CMK (cell line): ENCODE data around the gene PTPN23.

ENCODE experiments used
- DNase-seq: peaks from one replicate; pipeline ENCODE4 v3.0.0-alpha.2; 2010; ENCODE audit warnings: low read depth

PTPN23 gene

DNA sequence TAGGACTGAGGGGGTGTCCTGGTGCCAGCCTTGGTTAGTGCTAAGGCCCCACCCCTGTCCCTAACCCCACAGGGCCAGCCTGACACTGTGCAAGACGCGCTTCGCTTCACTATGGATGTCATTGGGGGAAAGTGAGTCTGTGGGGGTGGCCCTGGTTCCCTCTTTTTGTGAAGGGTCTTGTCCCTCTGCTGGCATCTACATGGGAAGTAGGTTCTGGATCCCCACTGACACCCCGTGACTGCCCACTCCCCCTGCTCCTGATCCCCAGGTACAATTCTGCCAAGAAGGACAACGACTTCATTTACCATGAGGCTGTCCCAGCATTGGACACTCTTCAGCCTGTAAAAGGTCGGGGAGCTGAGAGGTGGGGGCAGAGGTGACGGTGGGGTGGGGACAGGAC lies 26.4 kb downstream of the PTPN23 start:
- no peak for DNase-seq

DNA sequence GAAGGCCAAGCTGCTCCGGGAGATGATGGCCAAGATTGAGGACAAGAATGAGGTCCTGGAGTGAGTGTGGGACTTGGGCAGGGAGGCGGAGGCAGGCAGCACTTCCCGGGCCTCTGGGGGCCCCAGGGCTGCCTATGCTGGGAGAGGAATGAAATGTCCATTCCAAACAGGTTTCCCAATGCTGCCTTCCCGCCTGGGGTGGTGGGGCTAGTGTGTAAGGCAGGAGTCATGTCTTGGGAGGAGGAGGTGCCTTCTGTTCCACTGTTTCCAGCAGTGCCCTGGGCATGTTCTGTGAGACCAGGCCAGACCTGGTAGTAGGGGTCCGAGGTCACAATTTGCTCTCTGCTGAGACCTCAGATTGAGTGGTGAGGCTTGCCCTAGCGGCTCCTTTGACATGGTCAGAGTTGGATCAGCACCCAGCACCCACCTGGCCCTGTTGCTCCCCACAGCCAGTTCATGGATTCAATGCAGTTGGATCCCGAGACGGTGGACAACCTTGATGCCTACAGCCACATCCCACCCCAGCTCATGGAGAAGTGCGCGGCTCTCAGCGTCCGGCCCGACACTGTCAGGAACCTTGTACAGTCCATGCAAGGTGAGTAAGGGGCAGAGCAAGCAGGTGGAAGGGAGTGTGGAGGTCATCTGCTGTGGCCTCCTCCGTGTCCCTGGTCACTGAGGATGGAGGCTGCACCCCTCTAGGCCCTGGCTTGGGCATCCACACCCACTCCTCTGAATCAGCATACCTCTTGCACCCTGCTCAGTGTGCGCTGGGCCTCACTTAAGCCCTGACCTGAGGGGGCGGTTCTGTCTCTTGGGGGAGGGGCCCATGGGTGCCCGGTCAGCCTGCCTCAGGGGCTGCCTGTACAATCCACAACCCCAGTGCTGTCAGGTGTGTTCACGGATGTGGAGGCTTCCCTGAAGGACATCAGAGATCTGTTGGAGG lies 27.3 kb downstream of the PTPN23 start:
- DNase-seq, result no peak

DNA sequence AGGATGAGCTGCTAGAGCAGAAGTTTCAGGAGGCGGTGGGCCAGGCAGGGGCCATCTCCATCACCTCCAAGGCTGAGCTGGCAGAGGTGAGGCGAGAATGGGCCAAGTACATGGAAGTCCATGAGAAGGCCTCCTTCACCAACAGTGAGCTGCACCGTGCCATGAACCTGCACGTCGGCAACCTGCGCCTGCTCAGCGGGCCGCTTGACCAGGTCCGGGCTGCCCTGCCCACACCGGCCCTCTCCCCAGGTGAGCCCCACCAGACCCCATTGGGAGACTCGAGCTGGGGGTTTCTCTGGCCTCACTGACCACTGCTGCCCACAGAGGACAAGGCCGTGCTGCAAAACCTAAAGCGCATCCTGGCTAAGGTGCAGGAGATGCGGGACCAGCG lies 28.0 kb downstream of the PTPN23 start:
- DNase-seq, result no peak

DNA sequence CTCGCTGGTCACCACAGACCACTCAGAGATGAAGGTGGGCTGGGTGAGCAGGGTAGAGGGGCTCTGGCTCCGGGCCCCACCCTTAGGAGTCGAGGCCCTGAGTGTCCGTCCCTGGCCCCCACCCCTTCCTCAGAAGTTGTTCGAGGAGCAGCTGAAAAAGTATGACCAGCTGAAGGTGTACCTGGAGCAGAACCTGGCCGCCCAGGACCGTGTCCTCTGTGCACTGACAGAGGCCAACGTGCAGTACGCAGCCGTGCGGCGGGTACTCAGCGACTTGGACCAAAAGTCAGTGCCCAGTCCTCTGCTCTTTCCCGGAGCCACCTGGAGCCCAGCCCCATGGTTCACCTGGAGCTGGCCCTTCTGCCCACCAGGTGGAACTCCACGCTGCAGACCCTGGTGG lies 28.5 kb downstream of the PTPN23 start:
- no peak for DNase-seq

DNA sequence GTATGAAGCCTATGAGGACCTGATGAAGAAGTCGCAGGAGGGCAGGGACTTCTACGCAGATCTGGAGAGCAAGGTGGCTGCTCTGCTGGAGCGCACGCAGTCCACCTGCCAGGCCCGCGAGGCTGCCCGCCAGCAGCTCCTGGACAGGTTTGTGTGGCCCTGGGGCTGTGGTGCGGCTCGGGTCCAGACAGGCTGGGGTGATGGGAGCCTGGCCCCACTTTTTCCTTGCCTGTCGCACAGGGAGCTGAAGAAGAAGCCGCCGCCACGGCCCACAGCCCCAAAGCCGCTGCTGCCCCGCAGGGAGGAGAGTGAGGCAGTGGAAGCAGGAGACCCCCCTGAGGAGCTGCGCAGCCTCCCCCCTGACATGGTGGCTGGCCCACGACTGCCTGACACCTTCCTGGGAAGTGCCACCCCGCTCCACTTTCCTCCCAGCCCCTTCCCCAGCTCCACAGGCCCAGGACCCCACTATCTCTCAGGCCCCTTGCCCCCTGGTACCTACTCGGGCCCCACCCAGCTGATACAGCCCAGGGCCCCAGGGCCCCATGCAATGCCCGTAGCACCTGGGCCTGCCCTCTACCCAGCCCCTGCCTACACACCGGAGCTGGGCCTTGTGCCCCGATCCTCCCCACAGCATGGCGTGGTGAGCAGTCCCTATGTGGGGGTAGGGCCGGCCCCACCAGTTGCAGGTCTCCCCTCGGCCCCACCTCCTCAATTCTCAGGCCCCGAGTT lies 29.0 kb downstream of the PTPN23 start:
- DNase-seq, result no peak

DNA sequence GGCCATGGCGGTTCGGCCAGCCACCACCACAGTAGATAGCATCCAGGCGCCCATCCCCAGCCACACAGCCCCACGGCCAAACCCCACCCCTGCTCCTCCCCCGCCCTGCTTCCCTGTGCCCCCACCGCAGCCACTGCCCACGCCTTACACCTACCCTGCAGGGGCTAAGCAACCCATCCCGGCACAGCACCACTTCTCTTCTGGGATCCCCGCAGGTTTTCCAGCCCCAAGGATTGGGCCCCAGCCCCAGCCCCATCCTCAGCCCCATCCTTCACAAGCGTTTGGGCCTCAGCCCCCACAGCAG lies 29.5 kb downstream of the PTPN23 start:
- no peak for DNase-seq

DNA sequence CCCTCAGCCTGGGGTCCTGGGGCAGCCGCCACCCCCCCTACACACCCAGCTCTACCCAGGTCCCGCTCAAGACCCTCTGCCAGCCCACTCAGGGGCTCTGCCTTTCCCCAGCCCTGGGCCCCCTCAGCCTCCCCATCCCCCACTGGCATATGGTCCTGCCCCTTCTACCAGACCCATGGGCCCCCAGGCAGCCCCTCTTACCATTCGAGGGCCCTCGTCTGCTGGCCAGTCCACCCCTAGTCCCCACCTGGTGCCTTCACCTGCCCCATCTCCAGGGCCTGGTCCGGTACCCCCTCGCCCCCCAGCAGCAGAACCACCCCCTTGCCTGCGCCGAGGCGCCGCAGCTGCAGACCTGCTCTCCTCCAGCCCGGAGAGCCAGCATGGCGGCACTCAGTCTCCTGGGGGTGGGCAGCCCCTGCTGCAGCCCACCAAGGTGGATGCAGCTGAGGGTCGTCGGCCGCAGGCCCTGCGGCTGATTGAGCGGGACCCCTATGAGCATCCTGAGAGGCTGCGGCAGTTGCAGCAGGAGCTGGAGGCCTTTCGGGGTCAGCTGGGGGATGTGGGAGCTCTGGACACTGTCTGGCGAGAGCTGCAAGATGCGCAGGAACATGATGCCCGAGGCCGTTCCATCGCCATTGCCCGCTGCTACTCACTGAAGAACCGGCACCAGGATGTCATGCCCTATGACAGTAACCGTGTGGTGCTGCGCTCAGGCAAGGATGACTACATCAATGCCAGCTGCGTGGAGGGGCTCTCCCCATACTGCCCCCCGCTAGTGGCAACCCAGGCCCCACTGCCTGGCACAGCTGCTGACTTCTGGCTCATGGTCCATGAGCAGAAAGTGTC lies 30.2 kb downstream of the PTPN23 start:
- no peak for DNase-seq

DNA sequence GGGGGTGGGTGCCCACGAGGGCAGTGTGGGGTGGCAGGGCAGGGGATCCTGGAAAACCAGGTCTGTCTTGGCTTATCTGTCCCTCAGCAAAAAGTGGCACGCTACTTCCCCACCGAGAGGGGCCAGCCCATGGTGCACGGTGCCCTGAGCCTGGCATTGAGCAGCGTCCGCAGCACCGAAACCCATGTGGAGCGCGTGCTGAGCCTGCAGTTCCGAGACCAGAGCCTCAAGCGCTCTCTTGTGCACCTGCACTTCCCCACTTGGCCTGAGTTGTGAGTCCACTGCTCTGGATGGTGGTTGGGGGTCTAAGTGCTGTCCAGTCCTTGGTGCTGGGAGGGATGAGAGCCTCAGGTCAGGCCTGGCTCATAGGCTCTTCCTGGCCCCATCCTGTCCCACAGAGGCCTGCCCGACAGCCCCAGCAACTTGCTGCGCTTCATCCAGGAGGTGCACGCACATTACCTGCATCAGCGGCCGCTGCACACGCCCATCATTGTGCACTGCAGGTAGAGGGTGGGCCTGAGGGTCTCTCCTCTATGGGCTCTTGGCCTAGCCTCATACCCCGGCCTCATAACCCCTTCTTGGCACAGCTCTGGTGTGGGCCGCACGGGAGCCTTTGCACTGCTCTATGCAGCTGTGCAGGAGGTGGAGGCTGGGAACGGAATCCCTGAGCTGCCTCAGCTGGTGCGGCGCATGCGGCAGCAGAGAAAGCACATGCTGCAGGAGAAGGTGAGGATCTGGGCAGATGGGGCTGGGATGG lies 31.1 kb downstream of the PTPN23 start:
- no peak for DNase-seq

DNA sequence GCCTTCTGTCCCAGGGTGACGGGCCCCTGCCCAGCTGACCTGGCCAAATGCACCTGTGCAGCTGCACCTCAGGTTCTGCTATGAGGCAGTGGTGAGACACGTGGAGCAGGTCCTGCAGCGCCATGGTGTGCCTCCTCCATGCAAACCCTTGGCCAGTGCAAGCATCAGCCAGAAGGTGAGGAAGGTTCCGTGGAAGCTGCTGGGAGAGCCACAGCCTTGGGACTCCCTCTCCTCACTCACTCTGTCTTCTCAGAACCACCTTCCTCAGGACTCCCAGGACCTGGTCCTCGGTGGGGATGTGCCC lies 31.6 kb downstream of the PTPN23 start:
- no peak for DNase-seq

DNA sequence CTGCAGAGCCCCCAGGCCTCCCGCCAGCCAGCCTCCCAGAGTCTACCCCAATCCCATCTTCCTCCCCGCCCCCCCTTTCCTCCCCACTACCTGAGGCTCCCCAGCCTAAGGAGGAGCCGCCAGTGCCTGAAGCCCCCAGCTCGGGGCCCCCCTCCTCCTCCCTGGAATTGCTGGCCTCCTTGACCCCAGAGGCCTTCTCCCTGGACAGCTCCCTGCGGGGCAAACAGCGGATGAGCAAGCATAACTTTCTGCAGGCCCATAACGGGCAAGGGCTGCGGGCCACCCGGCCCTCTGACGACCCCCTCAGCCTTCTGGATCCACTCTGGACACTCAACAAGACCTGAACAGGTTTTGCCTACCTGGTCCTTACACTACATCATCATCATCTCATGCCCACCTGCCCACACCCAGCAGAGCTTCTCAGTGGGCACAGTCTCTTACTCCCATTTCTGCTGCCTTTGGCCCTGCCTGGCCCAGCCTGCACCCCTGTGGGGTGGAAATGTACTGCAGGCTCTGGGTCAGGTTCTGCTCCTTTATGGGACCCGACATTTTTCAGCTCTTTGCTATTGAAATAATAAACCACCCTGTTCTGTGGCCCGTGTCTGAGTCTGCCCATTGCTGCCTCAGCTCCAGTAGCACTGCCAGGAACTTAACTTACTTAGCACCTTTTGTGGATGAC lies 32.2 kb downstream of the PTPN23 start:
- DNase-seq, result no peak

DNA sequence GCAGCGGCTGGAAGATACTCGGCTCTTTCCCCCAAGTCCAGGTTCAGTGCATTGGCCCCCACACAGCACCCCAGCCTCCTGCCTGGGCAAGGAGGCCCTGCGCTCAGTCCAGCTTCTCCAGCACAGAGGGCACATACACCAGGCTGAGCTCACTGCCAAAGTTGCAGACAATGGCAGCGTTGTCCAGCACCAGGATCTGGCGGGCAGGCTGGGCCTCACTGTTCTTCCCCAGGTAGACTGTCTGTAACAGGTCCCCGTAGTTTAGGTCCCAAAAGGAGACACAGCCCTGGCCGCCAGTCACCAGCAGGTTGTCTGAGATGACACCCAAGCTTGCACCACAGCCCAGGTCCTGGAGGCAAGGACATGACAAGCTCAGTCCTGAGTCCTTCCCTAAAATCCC lies 32.9 kb downstream of the PTPN23 start:
- no peak for DNase-seq

DNA sequence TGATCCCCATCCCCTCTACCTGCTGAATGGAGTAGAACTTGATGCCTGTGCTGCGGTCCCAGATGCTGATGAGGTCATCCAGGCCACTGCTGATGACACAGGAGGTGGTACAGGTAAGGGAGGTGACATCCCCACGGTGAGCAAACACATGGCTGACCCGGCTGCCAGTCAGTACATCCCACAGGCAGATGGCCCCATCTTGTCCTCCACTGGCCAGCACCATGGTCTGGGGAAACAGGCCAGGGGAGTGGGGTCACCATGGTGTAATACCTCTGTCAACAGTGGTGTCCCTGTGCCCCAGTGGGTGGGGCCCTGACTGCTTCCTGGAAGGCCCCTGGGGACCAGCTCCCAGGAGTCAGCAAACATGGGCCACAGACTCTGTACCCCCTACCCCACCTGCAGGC lies 33.3 kb downstream of the PTPN23 start:
- DNase-seq, result no peak

DNA sequence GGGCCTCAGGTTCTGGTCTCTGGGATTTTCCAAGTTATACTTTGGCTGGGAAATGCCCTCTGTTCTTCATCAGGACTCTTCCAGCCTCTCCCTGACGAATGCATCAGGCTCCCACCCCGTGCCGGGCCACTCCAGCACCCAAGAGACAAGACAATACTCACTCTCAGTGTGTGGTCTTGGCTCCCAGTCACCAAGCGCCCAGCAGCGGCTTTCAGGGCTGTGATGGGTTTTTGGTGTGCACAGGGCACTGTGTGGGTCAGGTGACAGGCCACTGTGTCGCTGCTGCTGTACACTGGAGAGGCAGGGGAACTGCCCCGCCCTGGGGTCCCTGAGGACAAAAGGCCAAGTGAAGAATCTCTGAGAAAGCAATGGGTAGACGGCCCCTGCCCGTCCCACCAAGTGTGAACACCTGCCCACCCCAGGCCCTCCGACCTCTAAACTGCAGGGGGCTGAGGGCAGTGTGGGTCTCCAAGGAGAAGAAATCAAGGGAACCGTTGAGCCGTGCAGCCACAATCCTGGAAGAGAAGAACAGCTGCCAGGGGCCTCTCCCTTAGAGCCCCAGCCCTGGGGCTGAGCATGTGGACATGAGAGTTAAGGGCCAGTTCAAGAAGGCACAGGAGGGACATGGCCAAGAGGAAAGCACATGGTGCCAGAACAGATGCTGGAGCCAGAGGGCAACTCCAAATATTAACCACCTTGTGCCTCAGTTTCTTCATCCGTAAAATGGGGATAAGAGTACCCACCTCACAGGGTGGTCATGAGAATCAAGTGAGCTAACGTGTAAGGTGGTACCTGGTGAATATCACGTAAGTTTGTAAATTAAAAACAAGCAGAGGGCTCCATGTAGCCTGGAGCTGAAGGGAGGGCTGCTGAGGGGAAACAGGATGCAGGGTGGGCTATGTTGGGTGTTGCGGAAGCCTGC lies 34.1 kb downstream of the PTPN23 start:
- no peak for DNase-seq

DNA sequence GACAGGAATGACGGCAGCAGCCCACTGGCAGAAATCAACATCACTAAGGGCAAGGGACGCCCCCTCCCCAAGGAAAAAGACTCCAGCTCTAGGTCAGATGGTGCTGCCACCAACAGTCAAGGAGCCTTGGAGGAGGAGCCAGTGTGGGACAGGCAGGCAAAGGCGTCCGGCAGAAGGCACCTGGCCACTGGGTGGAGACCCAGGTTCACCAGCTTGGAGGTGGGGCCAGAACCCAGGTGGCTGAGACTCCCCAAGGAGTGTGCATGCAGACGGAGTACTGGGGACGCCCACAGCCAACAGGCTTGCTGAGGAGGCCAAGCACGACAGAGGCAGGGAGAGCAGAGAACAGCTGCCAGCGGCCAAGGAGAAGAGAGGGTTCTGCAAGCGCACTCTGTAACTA lies 35.2 kb downstream of the PTPN23 start:
- no peak for DNase-seq

DNA sequence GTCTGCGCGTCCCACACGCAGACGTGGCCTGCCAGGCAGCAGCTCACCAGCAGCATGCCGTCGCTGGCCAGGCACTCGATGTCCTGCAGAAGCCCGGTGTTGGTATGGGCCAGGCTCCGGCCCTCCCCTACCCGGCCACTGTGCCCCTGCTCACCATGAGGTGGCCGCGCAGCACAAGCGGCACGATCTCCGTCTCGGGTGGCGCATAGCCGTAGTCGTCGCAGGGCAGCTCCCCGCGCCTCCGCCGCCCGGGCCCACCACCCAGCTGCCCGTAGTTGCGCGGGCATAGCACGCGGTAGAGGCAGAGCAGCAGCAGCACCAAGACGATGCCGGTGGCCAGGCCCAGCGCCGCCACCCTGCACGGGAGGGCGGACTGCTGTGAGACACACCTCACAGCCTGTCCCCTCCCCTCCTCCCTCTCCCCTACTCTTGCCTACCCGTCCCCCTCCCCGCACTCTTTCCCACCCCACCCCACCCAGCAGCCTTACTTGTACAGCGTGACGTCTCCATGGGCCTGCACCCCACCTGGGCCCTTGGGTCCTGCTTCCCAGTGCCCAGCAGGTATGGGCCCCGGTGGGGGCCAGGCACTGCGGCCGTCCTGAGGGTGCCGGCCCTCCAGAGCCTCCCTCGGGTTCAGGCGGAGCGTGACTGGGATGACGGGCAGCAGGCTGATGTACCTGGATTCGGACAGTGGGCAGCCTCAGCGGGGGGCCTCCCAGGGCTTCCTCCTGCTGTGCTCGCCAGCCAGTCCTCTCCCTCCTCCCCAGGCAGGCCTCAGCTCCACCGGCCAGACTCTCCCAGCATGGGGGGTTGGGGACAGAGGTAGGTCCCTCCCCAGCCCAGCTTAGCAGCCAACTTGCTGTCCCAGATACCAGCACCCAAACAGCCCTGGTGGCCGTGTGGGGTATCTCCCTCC lies 37.6 kb downstream of the PTPN23 start:
- DNase-seq, result no peak

DNA sequence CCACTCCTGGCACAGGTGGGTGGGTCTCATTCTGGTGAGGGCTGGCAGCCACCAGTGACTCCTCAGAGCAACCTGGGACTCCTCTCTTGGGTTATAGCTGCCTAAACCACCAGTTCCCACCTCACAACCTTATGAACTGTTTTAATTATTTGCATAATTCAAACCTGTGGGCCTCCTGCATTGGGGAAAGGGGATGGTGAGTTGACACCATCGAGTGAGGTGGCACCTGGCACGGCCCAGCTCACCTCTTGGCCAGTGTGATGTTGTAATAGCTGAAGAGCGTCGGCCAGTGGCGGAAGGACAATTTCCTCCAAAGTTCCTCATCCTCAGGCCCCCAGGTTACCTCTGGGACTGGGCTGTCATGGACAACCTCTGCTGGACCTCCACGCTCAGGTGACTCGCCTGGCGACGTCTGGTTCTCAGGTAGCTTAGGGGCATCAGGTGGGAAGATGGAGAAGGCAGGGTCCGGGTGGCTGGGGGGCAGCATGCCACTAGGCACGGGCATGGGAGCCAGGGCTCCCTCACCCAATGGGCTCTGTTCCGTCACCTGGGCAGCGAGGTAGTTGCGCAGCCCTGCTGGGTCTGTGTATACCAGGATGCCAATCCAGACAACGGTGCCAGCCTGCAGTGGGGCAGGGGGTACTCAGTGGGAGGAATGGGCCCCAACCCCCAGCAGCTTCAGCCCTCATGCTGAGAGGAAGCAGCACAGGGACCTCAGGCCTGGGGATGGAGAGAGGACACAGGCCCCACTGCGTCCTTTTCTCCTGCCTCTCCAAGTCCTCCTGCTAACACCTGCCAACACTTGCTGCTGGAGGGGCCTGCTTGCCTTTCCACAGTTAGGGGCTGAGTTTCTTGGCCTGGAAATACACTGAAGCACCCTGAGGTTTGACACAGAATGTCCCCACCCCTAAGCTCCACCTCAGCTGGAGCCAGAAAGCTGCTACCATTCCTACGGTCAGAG lies 38.5 kb downstream of the PTPN23 start:
- DNase-seq, result no peak

DNA sequence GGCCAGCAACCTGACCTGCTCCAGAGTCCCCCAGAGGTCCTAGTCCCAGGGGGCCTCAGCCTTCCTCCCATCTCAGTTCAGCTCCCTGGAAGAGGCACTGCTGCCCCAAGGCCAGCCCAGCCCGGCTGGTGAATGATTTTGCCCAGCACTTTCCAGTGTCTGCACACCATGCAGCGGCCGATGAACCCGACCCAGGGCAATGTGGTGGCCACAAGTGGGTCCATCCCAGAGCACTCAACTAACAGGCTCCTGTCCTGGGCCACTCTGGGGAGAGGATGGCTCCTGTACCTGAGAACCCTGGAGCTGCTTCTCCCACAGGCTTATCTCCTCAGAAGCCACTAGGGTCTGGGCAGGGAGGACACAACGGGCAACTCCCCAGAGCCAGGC lies 39.2 kb downstream of the PTPN23 start:
- DNase-seq, result no peak
